HEK293 (cell line): ENCODE measurements around the gene RALGAPA2.

Experiments
- CTCF ChIA-PET: fragments of 350-600 bp; formaldehyde crosslinking; extraction: SDS; loops from one replicate; lab custom pipeline; 2021; ENCODE audit warnings: antibody characterized with exemption; lab: Yijun Ruan, JAX
- POLR2A ChIA-PET: fragments of 300-600 bp; formaldehyde crosslinking; extraction: SDS; loops from one replicate; lab custom pipeline; 2020; ENCODE audit warnings: antibody characterized with exemption, inconsistent platforms; lab: Yijun Ruan, JAX
- H3K27ac ChIP-seq: fragments of 200-500 bp; sonication (Bioruptor generic); 2 replicates; pipeline ENCODE4 v1.5.1; 2014; ENCODE audit warnings: low read depth, low read length, control low read depth, inconsistent platforms; ENCODE audit errors: extremely low read depth
- H3K36me3 ChIP-seq, 2 experiments: fragments of 200-500 bp in 1 of 2; sonication (Bioruptor generic) in 1 of 2; 1 replicate in 1 of 2; 2 replicates in 1 of 2; pipeline ENCODE4 v1.5.1; 2014 to 2017; ENCODE audit warnings: inconsistent platforms in 2 of 2, low read length in 2 of 2; ENCODE audit not compliant: control insufficient read depth in 2 of 2, insufficient read depth in 1 of 2
- H3K4me1 ChIP-seq: fragments of 200-500 bp; sonication (Bioruptor generic); 2 replicates; pipeline ENCODE4 v1.5.1; 2014; ENCODE audit warnings: mild to moderate bottlenecking, low read length, inconsistent platforms; ENCODE audit not compliant: control insufficient read depth, insufficient read depth
- H3K4me3 ChIP-seq: 2 replicates; pipeline ENCODE4 v1.5.1; 2011; ENCODE audit warnings: low read depth, mild to moderate bottlenecking, control low read depth, low read length, moderate library complexity
- H3K9me3 ChIP-seq: fragments of 200-500 bp; sonication (Bioruptor generic); 2 replicates; pipeline ENCODE4 v1.5.1; 2014; ENCODE audit warnings: low read depth, low read length, inconsistent platforms; ENCODE audit not compliant: control insufficient read depth, insufficient read depth
- EGR2 ChIP-seq: fragments of 450-650 bp; formaldehyde crosslinking; IDR thresholded peaks from 2 replicates; pipeline ENCODE4 v1.5.1; 2016; ENCODE audit warnings: low read depth, missing biosample characterization, missing genetic modification characterization
- GLI4 ChIP-seq: fragments of 450-650 bp; formaldehyde crosslinking; IDR thresholded peaks from 2 replicates; pipeline ENCODE4 v1.5.1; 2016; ENCODE audit warnings: missing biosample characterization, missing genetic modification characterization
- HOXA7 ChIP-seq: sonication (generic); formaldehyde crosslinking; IDR thresholded peaks from 2 replicates; pipeline ENCODE4 v1.8.1; 2022; ENCODE audit warnings: missing genetic modification reagents, borderline replicate concordance
- ZBTB1 ChIP-seq: fragments of 450-650 bp; formaldehyde crosslinking; IDR thresholded peaks from 2 replicates; pipeline ENCODE4 v1.5.1; 2016; ENCODE audit warnings: missing biosample characterization, missing genetic modification characterization
- ZFP37 ChIP-seq: fragments of 450-650 bp; formaldehyde crosslinking; IDR thresholded peaks from 2 replicates; pipeline ENCODE4 v1.5.1; 2016; ENCODE audit warnings: missing biosample characterization, missing genetic modification characterization
- ZNF114 ChIP-seq: fragments of 450-650 bp; formaldehyde crosslinking; IDR thresholded peaks from 2 replicates; pipeline ENCODE4 v1.5.0; 2017; ENCODE audit warnings: missing biosample characterization, missing genetic modification characterization
- ZNF155 ChIP-seq: fragments of 450-650 bp; formaldehyde crosslinking; IDR thresholded peaks from 2 replicates; pipeline ENCODE4 v1.5.1; 2016; ENCODE audit warnings: missing biosample characterization, missing genetic modification characterization
- ZNF174 ChIP-seq: fragments of 450-650 bp; formaldehyde crosslinking; IDR thresholded peaks from 2 replicates; pipeline ENCODE4 v1.5.0; 2017; ENCODE audit warnings: missing biosample characterization, mild to moderate bottlenecking, missing genetic modification characterization
- ZNF248 ChIP-seq: fragments of 450-650 bp; formaldehyde crosslinking; IDR thresholded peaks from 2 replicates; pipeline ENCODE4 v1.5.1; 2017; ENCODE audit warnings: missing biosample characterization, missing genetic modification characterization
- ZNF274 ChIP-seq, 2 experiments: fragments of 200-500 bp in 1 of 2; fragments of 450-650 bp in 1 of 2; sonication (Bioruptor generic) in 1 of 2; formaldehyde crosslinking in 1 of 2; IDR thresholded peaks; 2 replicates each; pipeline versions ENCODE4 v1.5.1 to v1.6.1; 2014 to 2016; ENCODE audit warnings: borderline replicate concordance in 1 of 2, inconsistent platforms in 1 of 2, low read length in 1 of 2, missing biosample characterization in 1 of 2, missing genetic modification characterization in 1 of 2
- ZNF350 ChIP-seq: fragments of 450-650 bp; formaldehyde crosslinking; IDR thresholded peaks from 2 replicates; pipeline ENCODE4 v1.5.0; 2017; ENCODE audit warnings: missing biosample characterization, mild to moderate bottlenecking, missing genetic modification characterization
- ZNF354C ChIP-seq: fragments of 450-650 bp; formaldehyde crosslinking; IDR thresholded peaks from 2 replicates; pipeline ENCODE4 v1.5.1; 2016; ENCODE audit warnings: missing biosample characterization, missing genetic modification characterization, low read depth, borderline replicate concordance
- ZNF366 ChIP-seq: fragments of 450-650 bp; formaldehyde crosslinking; conservative IDR thresholded peaks from 2 replicates; pipeline ENCODE4 v1.5.1; 2016; ENCODE audit warnings: missing biosample characterization, missing genetic modification characterization
- ZNF404 ChIP-seq: fragments of 450-650 bp; formaldehyde crosslinking; IDR thresholded peaks from 2 replicates; pipeline ENCODE4 v1.5.1; 2017; ENCODE audit warnings: missing biosample characterization, missing genetic modification characterization
- ZNF529 ChIP-seq: fragments of 450-650 bp; formaldehyde crosslinking; IDR thresholded peaks from 2 replicates; pipeline ENCODE4 v1.5.1; 2017; ENCODE audit warnings: missing genetic modification characterization, missing biosample characterization; ENCODE audit not compliant: insufficient replicate concordance
- ZNF558 ChIP-seq: fragments of 450-650 bp; formaldehyde crosslinking; IDR thresholded peaks from 2 replicates; pipeline ENCODE4 v1.5.1; 2016; ENCODE audit warnings: missing biosample characterization, missing genetic modification characterization
- ZNF561 ChIP-seq: fragments of 450-650 bp; IDR thresholded peaks from 2 replicates; pipeline ENCODE4 v1.5.1; 2018; ENCODE audit warnings: missing biosample characterization, missing genetic modification characterization, borderline replicate concordance
- ZNF596 ChIP-seq: fragments of 450-650 bp; IDR thresholded peaks from 2 replicates; pipeline ENCODE4 v1.5.0; 2018; ENCODE audit warnings: missing biosample characterization, mild to moderate bottlenecking, missing genetic modification characterization, moderate library complexity
- ZNF623 ChIP-seq: fragments of 450-650 bp; formaldehyde crosslinking; IDR thresholded peaks from 2 replicates; pipeline ENCODE4 v1.5.1; 2016; ENCODE audit warnings: missing biosample characterization, missing genetic modification characterization
- ZNF707 ChIP-seq: fragments of 450-650 bp; formaldehyde crosslinking; IDR thresholded peaks from 2 replicates; pipeline ENCODE4 v1.5.1; 2016; ENCODE audit warnings: missing biosample characterization, missing genetic modification characterization
- TF ChIP-seq, protein P1 (sequence below): fragments of 450-650 bp; formaldehyde crosslinking; IDR thresholded peaks from 2 replicates; pipeline ENCODE4 v1.5.0; 2017; ENCODE audit warnings: missing biosample characterization, missing genetic modification characterization, borderline replicate concordance
- TF ChIP-seq, protein P2 (sequence below): fragments of 450-650 bp; formaldehyde crosslinking; IDR thresholded peaks from 2 replicates; pipeline ENCODE4 v1.5.1; 2016; ENCODE audit warnings: missing biosample characterization, missing genetic modification characterization
- TF ChIP-seq, protein P3 (sequence below): fragments of 450-650 bp; formaldehyde crosslinking; IDR thresholded peaks from 2 replicates; pipeline ENCODE4 v1.5.1; 2016; ENCODE audit warnings: missing biosample characterization, missing genetic modification characterization
- TF ChIP-seq, protein P4 (sequence below): fragments of 450-650 bp; formaldehyde crosslinking; IDR thresholded peaks from 2 replicates; pipeline ENCODE4 v1.5.1; 2017; ENCODE audit warnings: missing biosample characterization, missing genetic modification characterization

RALGAPA2 gene

DNA sequence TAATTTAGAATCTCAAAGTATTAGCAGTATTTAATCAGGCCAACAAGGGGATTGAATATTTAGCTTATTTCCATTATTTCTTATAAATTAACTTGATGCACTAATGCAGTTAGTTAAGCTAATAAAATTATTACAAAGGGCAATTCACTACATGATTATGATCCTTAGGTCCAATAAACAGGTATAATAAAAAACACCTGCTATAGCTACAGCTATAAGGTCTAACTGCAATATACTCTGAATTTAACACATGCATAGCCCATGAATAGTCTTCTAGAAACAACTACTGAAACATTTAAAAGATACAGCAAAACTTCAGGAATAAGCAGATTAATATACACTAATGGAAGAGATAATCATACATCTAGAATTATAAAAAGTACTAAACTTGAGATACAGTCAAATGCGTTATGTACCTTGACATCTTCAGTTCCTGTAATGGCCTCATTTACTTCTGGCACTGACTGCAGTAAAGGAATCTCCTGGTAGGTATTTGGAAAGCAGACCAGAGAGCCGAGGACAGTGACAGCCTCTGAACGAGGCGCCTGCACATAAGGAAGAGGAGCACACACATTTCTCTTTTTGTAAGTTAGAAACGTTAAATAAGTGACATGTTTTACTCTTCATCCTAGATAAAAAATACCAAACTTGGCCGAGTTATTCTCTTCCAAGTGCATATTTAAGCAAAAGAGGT is 176.1 kb downstream of the RALGAPA2 start:
- Histone ChIP-seq H3K4me3 (no peak overlapping the region), H3K4me1 (no peaks in the 10 kb centered on the region), H3K27ac (no peak overlapping the region), H3K36me3 (peaks cover 0 to 2% of the 10 kb centered on the region in 2 experiments; a peak in 1 of 3 replicates), H3K9me3 (no peaks in the 10 kb centered on the region)
- POLR2A ChIA-PET = no interaction called here
- CTCF ChIA-PET = no interaction called here
- TF ChIP-seq EGR2 (tag by site-specific recombination) (no peak), ZNF114 (tag by site-specific recombination) (no peak), HOXA7 (CRISPR knock-in tag) (no peak), ZNF596 (tag by site-specific recombination) (no peak), ZNF274 (IDR thresholded peaks at IDR 0.05; ENCODE audit: low read length) (no peak), ZNF274 (tag by site-specific recombination; IDR thresholded peaks at IDR 0.05; ENCODE audit: borderline replicate concordance) (no peak), ZNF558 (no peak), ZNF707 (tag by site-specific recombination) (no peak), ZNF623 (tag by site-specific recombination) (no peak), ZNF174 (no peak)
- TF ChIP-seq, protein P1, sequence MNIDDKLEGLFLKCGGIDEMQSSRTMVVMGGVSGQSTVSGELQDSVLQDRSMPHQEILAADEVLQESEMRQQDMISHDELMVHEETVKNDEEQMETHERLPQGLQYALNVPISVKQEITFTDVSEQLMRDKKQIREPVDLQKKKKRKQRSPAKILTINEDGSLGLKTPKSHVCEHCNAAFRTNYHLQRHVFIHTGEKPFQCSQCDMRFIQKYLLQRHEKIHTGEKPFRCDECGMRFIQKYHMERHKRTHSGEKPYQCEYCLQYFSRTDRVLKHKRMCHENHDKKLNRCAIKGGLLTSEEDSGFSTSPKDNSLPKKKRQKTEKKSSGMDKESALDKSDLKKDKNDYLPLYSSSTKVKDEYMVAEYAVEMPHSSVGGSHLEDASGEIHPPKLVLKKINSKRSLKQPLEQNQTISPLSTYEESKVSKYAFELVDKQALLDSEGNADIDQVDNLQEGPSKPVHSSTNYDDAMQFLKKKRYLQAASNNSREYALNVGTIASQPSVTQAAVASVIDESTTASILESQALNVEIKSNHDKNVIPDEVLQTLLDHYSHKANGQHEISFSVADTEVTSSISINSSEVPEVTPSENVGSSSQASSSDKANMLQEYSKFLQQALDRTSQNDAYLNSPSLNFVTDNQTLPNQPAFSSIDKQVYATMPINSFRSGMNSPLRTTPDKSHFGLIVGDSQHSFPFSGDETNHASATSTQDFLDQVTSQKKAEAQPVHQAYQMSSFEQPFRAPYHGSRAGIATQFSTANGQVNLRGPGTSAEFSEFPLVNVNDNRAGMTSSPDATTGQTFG = no peak
- TF ChIP-seq, protein P2, sequence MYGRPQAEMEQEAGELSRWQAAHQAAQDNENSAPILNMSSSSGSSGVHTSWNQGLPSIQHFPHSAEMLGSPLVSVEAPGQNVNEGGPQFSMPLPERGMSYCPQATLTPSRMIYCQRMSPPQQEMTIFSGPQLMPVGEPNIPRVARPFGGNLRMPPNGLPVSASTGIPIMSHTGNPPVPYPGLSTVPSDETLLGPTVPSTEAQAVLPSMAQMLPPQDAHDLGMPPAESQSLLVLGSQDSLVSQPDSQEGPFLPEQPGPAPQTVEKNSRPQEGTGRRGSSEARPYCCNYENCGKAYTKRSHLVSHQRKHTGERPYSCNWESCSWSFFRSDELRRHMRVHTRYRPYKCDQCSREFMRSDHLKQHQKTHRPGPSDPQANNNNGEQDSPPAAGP = no peak

DNA sequence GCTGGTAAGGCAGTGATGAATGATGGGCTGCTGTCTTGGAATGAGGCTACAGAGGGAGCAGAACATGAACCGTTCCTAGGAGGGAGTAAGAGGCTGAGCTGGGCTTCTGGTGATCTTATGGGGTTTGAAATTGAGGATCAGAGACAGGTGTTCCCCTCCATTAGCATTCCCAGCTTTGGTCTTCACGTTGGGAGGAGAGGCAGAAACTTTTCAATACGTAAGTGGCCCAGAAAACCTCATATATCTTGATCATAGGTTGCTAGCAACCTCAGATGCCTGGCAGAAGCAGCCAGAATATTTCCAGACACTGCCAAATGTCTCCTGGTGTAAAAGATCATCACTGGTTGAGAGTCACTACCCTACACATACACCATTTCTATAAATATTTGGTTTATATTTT is 177.4 kb downstream of the RALGAPA2 start:
- Histone ChIP-seq H3K4me3 (no peak overlapping the region), H3K27ac (no peak overlapping the region), H3K36me3 (peaks cover 0 to 15% of the 10 kb centered on the region in 2 experiments; a peak in 1 of 3 replicates), H3K9me3 (no peaks in the 10 kb centered on the region)
- TF ChIP-seq ZNF350 (tag by site-specific recombination) (no peak), ZNF155 (no peak), ZBTB1 (no peak), GLI4 (tag by site-specific recombination) (no peak), ZNF366 (tag by site-specific recombination) (no peak), ZFP37 (tag by site-specific recombination) (no peak)
- TF ChIP-seq, all 188 proteins: peak for 0
- ChIA-PET POLR2A (no interaction called here), CTCF (interaction anchor here (0.5 kb wide), 1 partner anchor 124 kb away, joined by 3 read pairs; no protein-coding TSS in a partner anchor)
- no peaks in the 10 kb centered on the region for H3K4me1 ChIP-seq

DNA sequence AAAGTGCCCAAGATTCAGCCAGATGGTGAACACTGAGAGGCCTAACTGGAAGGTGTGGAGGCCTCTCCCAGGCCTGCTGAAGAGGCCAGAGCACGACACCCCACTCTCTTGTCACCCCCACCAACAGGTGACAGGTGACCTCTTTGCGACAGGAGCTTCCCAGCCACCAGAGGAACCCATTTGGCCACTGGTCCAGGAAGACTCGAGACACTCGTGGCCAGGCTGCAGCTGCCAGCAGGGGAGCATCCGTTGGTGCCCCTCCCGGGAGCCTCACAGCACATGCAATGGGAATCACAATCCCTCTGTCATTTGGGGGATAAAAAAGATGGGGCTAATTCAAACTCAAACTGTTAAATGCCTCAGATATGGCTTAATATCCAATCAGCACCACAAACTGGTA is 181.2 kb downstream of the RALGAPA2 start:
- POLR2A ChIA-PET = no interaction called here
- TF ChIP-seq ZNF354C (tag by site-specific recombination) (no peak), ZNF248 (tag by site-specific recombination) (no peak), ZNF404 (tag by site-specific recombination) (no peak), ZNF561 (tag by site-specific recombination) (no peak), ZNF529 (tag by site-specific recombination) (no peak)
- TF ChIP-seq, protein P3, sequence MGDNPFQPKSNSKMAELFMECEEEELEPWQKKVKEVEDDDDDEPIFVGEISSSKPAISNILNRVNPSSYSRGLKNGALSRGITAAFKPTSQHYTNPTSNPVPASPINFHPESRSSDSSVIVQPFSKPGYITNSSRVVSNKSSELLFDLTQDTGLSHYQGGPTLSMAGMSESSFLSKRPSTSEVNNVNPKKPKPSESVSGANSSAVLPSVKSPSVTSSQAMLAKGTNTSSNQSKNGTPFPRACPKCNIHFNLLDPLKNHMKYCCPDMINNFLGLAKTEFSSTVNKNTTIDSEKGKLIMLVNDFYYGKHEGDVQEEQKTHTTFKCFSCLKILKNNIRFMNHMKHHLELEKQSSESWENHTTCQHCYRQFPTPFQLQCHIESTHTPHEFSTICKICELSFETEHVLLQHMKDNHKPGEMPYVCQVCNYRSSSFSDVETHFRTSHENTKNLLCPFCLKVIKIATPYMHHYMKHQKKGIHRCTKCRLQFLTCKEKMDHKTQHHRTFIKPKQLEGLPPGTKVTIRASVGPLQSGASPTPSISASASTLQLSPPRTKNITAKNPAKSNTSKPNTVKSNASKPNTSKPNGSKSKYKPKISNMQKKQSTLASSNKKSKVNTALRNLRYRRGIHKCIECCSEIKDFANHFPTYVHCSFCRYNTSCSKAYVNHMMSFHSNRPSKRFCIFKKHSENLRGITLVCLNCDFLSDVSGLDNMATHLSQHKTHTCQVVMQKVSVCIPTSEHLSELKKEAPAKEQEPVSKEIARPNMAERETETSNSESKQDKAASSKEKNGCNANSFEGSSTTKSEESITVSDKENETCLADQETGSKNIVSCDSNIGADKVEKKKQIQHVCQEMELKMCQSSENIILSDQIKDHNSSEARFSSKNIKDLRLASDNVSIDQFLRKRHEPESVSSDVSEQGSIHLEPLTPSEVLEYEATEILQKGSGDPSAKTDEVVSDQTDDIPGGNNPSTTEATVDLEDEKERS = no peak
- TF ChIP-seq, protein P4, sequence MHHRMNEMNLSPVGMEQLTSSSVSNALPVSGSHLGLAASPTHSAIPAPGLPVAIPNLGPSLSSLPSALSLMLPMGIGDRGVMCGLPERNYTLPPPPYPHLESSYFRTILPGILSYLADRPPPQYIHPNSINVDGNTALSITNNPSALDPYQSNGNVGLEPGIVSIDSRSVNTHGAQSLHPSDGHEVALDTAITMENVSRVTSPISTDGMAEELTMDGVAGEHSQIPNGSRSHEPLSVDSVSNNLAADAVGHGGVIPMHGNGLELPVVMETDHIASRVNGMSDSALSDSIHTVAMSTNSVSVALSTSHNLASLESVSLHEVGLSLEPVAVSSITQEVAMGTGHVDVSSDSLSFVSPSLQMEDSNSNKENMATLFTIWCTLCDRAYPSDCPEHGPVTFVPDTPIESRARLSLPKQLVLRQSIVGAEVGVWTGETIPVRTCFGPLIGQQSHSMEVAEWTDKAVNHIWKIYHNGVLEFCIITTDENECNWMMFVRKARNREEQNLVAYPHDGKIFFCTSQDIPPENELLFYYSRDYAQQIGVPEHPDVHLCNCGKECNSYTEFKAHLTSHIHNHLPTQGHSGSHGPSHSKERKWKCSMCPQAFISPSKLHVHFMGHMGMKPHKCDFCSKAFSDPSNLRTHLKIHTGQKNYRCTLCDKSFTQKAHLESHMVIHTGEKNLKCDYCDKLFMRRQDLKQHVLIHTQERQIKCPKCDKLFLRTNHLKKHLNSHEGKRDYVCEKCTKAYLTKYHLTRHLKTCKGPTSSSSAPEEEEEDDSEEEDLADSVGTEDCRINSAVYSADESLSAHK (tag by site-specific recombination) = no peak
- TF ChIP-seq, all 188 proteins: peak for 0
- H3K4me1 ChIP-seq = no peaks in the 10 kb centered on the region
- peaks cover 0 to 16% of the 10 kb centered on the region in 2 experiments; a peak in 1 of 3 replicates for H3K36me3 ChIP-seq
- CTCF ChIA-PET = no interaction called here
- no peak overlapping the region for H3K27ac ChIP-seq
- no peak overlapping the region for H3K4me3 ChIP-seq
- no peaks in the 10 kb centered on the region for H3K9me3 ChIP-seq
